Breast epithelium (tissue), 4 donors: ENCODE data around the gene CNP. TPM values are rescaled to one million over a fixed set of nuclear protein-coding genes. Genes with fewer than 3 reads are reported as not detected.

Source experiments
- DNase-seq, 2 donors: peaks; one replicate each; pipeline ENCODE4 v3.0.0-alpha.2; 2019; ENCODE audit warnings: low spot score in 2 of 2
- H3K27ac ChIP-seq, 2 donors: fragments of 200-600 bp; sonication (generic) in 1 of 2; one replicate each; pipeline ENCODE4 v1.5.1; 2016 to 2019; ENCODE audit warnings: mild to moderate bottlenecking in 1 of 2
- H3K27me3 ChIP-seq, 2 donors: fragments of 200-600 bp; sonication (generic) in 1 of 2; one replicate each; pipeline versions ENCODE4 v1.5.1 to v1.6.0; 2017 to 2019; ENCODE audit warnings: control low read depth in 1 of 2, mild to moderate bottlenecking in 1 of 2
- H3K36me3 ChIP-seq: fragments of 200-600 bp; one replicate; pipeline ENCODE4 v1.5.1; 2019
- H3K4me1 ChIP-seq, 2 donors: fragments of 200-600 bp; sonication (generic); one replicate each; pipeline ENCODE4 v1.5.1; 2016 to 2019; ENCODE audit warnings: control low read depth in 1 of 2
- H3K4me3 ChIP-seq, 3 donors: fragments of 200-600 bp; sonication (generic); 1 replicate in 2 of 3; 2 replicates in 1 of 3; pipeline ENCODE4 v1.5.1; 2016 to 2019; ENCODE audit warnings: mild to moderate bottlenecking in 3 of 3, moderate library complexity in 2 of 3
- H3K9me3 ChIP-seq, 2 donors: fragments of 200-600 bp; sonication (generic) in 1 of 2; one replicate each; pipeline ENCODE4 v1.5.1; 2016 to 2019; ENCODE audit warnings: control low read depth in 1 of 2
- CTCF ChIP-seq, 3 donors: fragments of 450-650 bp; IDR thresholded peaks; one replicate each; pipeline ENCODE4 v1.5.1; 2016 to 2017; ENCODE audit warnings: antibody characterized with exemption in 3 of 3, mild to moderate bottlenecking in 3 of 3, moderate library complexity in 3 of 3
- POLR2A ChIP-seq: fragments of 450-650 bp; IDR thresholded peaks from one replicate; pipeline ENCODE4 v1.6.1; 2016; ENCODE audit warnings: antibody characterized with exemption, mild to moderate bottlenecking, moderate library complexity
- POLR2AphosphoS5 ChIP-seq, 3 donors: sonication (generic); formaldehyde crosslinking; IDR thresholded peaks; one replicate each; pipeline ENCODE4 v1.6.1; 2017; ENCODE audit warnings: antibody characterized with exemption in 3 of 3
- intact Hi-C: fragments of 100-400 bp; cut with DNase I; formaldehyde crosslinking; loops from one replicate; pipeline ENCODE4 v1.15.1; 2023; ENCODE audit warnings: low total_unique reads
- total RNA-seq, 3 donors: library from RNA; depleted of rRNA; stranded (reverse); fragments of >200 nt; gene quantifications; one replicate each; pipeline ENCODE4 v1.1.0, GENCODE V29; 2016

CNP gene
- total RNA-seq, 3 donors from 2014 or later, result 51.8 to 55.5 (median 53.7) TPM

DNA sequence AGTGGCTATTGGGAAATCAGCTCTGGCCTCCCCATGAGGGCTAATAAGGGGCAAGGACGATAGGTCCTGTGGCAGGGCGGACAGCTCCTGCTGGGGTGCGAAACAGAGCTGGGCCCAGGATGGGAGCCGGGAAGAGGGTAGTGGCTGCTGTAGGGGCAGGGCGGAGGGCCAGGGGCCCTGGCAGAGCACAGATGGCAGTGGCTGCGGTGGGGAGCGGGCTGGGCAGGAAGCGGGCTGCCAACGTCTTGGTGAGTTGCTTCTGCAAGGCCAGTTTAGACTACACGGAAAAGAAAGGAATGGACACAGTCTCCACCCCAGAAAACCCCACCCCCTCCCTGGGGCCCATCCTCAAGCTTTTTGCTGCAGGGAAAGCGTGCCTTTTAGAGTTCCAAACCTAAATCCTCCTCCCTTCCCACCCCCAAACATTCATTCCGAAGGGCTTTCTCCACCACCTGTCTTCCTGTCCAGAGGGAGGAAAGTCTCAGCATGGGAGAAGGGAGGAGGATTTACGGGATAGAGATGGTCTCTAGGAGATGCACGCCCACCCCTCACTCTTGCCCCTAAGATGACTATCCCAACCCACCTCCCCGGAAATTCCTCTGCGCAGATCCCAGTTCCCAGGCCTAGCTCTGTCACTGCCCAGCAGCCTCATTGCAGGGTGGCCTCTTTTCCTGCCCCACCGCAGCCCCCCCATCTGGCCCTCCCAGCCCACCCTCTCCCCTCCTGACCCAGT lies 60.4 kb downstream of the CNP start:
- H3K9me3 ChIP-seq, result no peaks in the 10 kb centered on the region
- H3K36me3 ChIP-seq, result no peaks in the 10 kb centered on the region
- no peak overlapping the region for H3K27ac ChIP-seq
- peaks cover 3 to 7% of the 10 kb centered on the region in 2 donors for H3K4me1 ChIP-seq
- no peak overlapping the region for H3K4me3 ChIP-seq
- H3K27me3 ChIP-seq, result no peaks in the 10 kb centered on the region
- TF ChIP-seq POLR2AphosphoS5 (IDR thresholded peaks at IDR 0.05) (no peak), POLR2A (no peak), CTCF (IDR thresholded peaks at IDR 0.05) (no peak)
- intact Hi-C loops, result loop anchor here (5.0 to 10.0 kb wide), 2 partner anchors 62 to 85 kb away; partner anchors contain the start of genes CNP and DHX58
- DNase-seq, result no peak

Other genes with a start within 250 kb of the CNP start
- 1 to 10 TPM in 1 of 3 donors, under 1 TPM in 1, not detected in 1; 0.33 to 2.2 TPM for gene HAP1, start 232.2 kb upstream of the CNP start, total RNA-seq
- 100 to 1,000 TPM; 107 to 158 (median 121) TPM for gene JUP, start 180.1 kb upstream of the CNP start, total RNA-seq
- gene P3H4, start 154.8 kb upstream of the CNP start, total RNA-seq, result 10 to 100 TPM in 2 of 3 donors, 1 to 10 TPM in 1; 6.2 to 19.0 (median 14.9) TPM
- gene FKBP10, start 153.8 kb upstream of the CNP start, total RNA-seq, result 10 to 100 TPM; 35.9 to 43.3 (median 39.4) TPM
- 10 to 100 TPM; 50.2 to 83.9 (median 60.6) TPM for gene NT5C3B, start 130.6 kb upstream of the CNP start, total RNA-seq
- gene KLHL10, start 129.0 kb upstream of the CNP start, total RNA-seq, result under 1 TPM in 2 of 3 donors, not detected in 1; 0.80 to 0.88 TPM
- 10 to 100 TPM; 22.6 to 35.7 (median 25.1) TPM for gene KLHL11, start 101.4 kb upstream of the CNP start, total RNA-seq
- 10 to 100 TPM; 50.1 to 84.2 (median 66.3) TPM for gene ACLY, start 47.8 kb upstream of the CNP start, total RNA-seq
- gene ODAD4, start 36.2 kb upstream of the CNP start, total RNA-seq, result 1 to 10 TPM in 2 of 3 donors, under 1 TPM in 1; 0.48 to 3.2 (median 1.6) TPM
- gene DNAJC7, start 50.6 kb downstream of the CNP start, total RNA-seq, result 10 to 100 TPM; 69.7 to 73.7 (median 70.4) TPM
- gene NKIRAS2, start 53.3 kb downstream of the CNP start, total RNA-seq, result 10 to 100 TPM; 21.6 to 33.8 (median 22.5) TPM
- gene C17orf113, start 83.8 kb downstream of the CNP start, total RNA-seq, result 1 to 10 TPM; 1.3 to 4.0 (median 2.3) TPM
- gene ZNF385C, start 131.7 kb downstream of the CNP start, total RNA-seq, result 1 to 10 TPM in 1 of 3 donors, under 1 TPM in 2; 0.48 to 1.0 (median 0.66) TPM
- gene DHX58, start 145.9 kb downstream of the CNP start, total RNA-seq, result 10 to 100 TPM; 13.1 to 22.8 (median 13.4) TPM
- gene KAT2A, start 154.6 kb downstream of the CNP start, total RNA-seq, result 10 to 100 TPM; 22.7 to 55.8 (median 54.4) TPM
- gene HSPB9, start 156.0 kb downstream of the CNP start, total RNA-seq, result under 1 TPM in 1 of 3 donors, not detected in 2; 0.48 TPM
- 100 to 1,000 TPM; 114 to 146 (median 117) TPM for gene RAB5C, start 188.2 kb downstream of the CNP start, total RNA-seq
- gene KCNH4, start 214.3 kb downstream of the CNP start, total RNA-seq, result under 1 TPM in 1 of 3 donors, not detected in 2; under 0.01 TPM
- gene HCRT, start 218.7 kb downstream of the CNP start, total RNA-seq, result not detected
- gene GHDC, start 227.7 kb downstream of the CNP start, total RNA-seq, result 10 to 100 TPM; 29.1 to 53.0 (median 33.1) TPM